GM23338 (cell line): ENCODE measurements around the gene MORC4. TPM values are rescaled to one million over a fixed set of nuclear protein-coding genes. Genes with fewer than 3 reads are reported as not detected.

Source experiments
- CREB1 ChIP-seq: fragments of 250-450 bp; sonication (Bioruptor Pico); IDR thresholded peaks from 2 replicates; pipeline ENCODE4 v1.5.0; 2020; ENCODE audit warnings: low read depth, mild to moderate bottlenecking, moderate library complexity
- ETS1 ChIP-seq: IDR thresholded peaks from 2 replicates; pipeline ENCODE4 v1.6.1; 2016; ENCODE audit warnings: antibody characterized with exemption
- EZH2phosphoT487 ChIP-seq: fragments of 200-600 bp; sonication (generic); IDR thresholded peaks from one replicate; pipeline ENCODE4 v1.8.1; 2018; ENCODE audit warnings: antibody characterized with exemption; ENCODE audit not compliant: unreplicated experiment
- NANOG ChIP-seq: IDR thresholded peaks from 2 replicates; pipeline ENCODE4 v1.6.1; 2016; ENCODE audit warnings: antibody characterized with exemption, borderline replicate concordance
- REST ChIP-seq: IDR thresholded peaks from one replicate; pipeline ENCODE4 v1.6.1; 2018; ENCODE audit warnings: antibody characterized with exemption; ENCODE audit not compliant: unreplicated experiment
- ZNF331 ChIP-seq: fragments of 250-450 bp; sonication (Bioruptor Pico); IDR thresholded peaks from 2 replicates; pipeline ENCODE4 v1.5.0; 2020; ENCODE audit warnings: low read depth, mild to moderate bottlenecking, moderate library complexity
- ZNF462 ChIP-seq: fragments of 250-450 bp; sonication (Bioruptor Pico); IDR thresholded peaks from 2 replicates; pipeline ENCODE4 v1.5.0; 2020; ENCODE audit warnings: mild to moderate bottlenecking, moderate library complexity
- polyA plus RNA-seq: library from polyadenylated mRNA; unstranded; fragments of >200 nt; fragmentation: Nextera tagmentation; extraction: Ambion mirVana; gene quantifications from 2 replicates; pipeline ENCODE4 v1.2.1, GENCODE V29; 2016
- total RNA-seq: library from RNA; depleted of rRNA; stranded (reverse); fragments of >200 nt; shearing (Covaris generic); gene quantifications from 2 replicates; pipeline ENCODE4 v1.2.3, GENCODE V29; 2014

MORC4 gene
- total and polyA plus RNA-seq, 2 experiments from 2014 or later: 1.6 to 1.7 TPM

GRCh38 chrX:106935175-106935574 lies 64.8 kb downstream of the MORC4 start (continued):
- no peak for TF ChIP-seq ZNF462
- no peak for TF ChIP-seq ZNF331
- TF ChIP-seq ETS1: no peak
- TF ChIP-seq REST: no peak
- TF ChIP-seq NANOG: no peak
- TF ChIP-seq CREB1 (CRISPR knock-in tag): no peak
- no peak for TF ChIP-seq EZH2phosphoT487
